ENCODE results near the gene ZSCAN29. TPM values are rescaled to one million over a fixed set of nuclear protein-coding genes. Genes with fewer than 3 reads are reported as not detected.

ZSCAN29 gene
- total and polyA plus RNA-seq, 3 donors from 2014 or later: 25.3 to 62.5 (median 42.8) TPM

DNA sequence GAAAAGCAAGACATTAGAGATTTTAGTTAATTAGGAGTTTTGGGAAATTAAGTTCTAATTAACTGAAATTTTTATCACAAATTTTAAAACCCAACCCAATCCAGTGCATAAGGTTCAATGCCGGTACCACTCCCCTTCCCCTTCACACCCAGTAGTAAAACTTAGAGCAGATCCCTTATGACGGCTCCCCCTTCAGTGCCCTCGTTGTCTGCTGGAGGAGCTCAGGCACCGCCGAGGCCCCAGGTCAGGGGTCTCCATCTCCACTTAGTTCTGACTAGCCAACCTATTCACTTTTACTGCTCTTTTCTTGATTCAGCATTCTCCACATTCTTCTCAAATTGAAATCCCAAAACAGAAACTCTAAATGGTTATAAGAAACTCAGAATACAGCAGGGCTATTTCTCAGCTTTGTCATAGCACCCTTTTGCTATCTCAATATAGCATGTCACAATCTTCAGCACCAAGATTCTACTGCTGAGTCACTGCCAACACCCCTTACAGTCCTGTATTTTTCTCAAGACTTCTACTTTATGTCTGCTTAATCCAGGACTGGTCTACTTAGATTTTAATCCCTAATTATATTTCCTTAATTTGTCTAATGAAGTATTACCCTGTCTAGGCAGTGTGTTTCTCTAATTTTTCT lies 39.9 kb upstream of the ZSCAN29 start:
- Histone ChIP-seq H3K27ac (no peak overlapping the region), H3K36me3 (ENCODE audit: low read depth, missing control alignments) (no peaks in the 10 kb centered on the region), H3K9me3 (no peaks in the 10 kb centered on the region), H3K4me3 (no peak overlapping the region), H3K4me1 (no peaks in the 10 kb centered on the region), H3K27me3 (no peaks in the 10 kb centered on the region)
- intact Hi-C loops (cut with DNase I; ENCODE audit: low total_unique reads): no loop called here
- no peak for TF ChIP-seq POLR2A (IDR thresholded peaks at IDR 0.05)
- TF ChIP-seq, protein P1, sequence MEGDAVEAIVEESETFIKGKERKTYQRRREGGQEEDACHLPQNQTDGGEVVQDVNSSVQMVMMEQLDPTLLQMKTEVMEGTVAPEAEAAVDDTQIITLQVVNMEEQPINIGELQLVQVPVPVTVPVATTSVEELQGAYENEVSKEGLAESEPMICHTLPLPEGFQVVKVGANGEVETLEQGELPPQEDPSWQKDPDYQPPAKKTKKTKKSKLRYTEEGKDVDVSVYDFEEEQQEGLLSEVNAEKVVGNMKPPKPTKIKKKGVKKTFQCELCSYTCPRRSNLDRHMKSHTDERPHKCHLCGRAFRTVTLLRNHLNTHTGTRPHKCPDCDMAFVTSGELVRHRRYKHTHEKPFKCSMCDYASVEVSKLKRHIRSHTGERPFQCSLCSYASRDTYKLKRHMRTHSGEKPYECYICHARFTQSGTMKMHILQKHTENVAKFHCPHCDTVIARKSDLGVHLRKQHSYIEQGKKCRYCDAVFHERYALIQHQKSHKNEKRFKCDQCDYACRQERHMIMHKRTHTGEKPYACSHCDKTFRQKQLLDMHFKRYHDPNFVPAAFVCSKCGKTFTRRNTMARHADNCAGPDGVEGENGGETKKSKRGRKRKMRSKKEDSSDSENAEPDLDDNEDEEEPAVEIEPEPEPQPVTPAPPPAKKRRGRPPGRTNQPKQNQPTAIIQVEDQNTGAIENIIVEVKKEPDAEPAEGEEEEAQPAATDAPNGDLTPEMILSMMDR (IDR thresholded peaks at IDR 0.05): no peak
- DNase-seq: no peak
- 84 to 85% methylated on average over 5 of the region's 5 CpGs for WGBS, 2 donors

GRCh38 chr15:43408789-43409188 lies 37.9 kb upstream of the ZSCAN29 start:
- H3K36me3 ChIP-seq (ENCODE audit: low read depth, missing control alignments): no peaks in the 10 kb centered on the region
- intact Hi-C loops (cut with DNase I; ENCODE audit: low total_unique reads): no loop called here

GRCh38 chr15:43406808-43407207 lies 36.0 kb upstream of the ZSCAN29 start:
- no peaks in the 10 kb centered on the region for H3K27me3 ChIP-seq
- DNase-seq: no peak
- no peaks in the 10 kb centered on the region for H3K36me3 ChIP-seq (ENCODE audit: low read depth, missing control alignments)
- WGBS, 2 donors: 90 to 93% methylated on average over 2 of the region's 2 CpGs
- intact Hi-C loops (cut with DNase I; ENCODE audit: low total_unique reads): no loop called here
- no peak overlapping the region for H3K4me3 ChIP-seq
- no peak overlapping the region for H3K27ac ChIP-seq
- no peaks in the 10 kb centered on the region for H3K4me1 ChIP-seq
- TF ChIP-seq, protein P1 (IDR thresholded peaks at IDR 0.05): no peak
- no peak for TF ChIP-seq POLR2A (IDR thresholded peaks at IDR 0.05)
- H3K9me3 ChIP-seq: no peaks in the 10 kb centered on the region

More at GRCh38 chr15:43408789-43409188, 37.9 kb upstream of the ZSCAN29 start:
- Histone ChIP-seq H3K27ac (no peak overlapping the region), H3K4me1 (no peaks in the 10 kb centered on the region), H3K4me3 (no peak overlapping the region), H3K27me3 (no peaks in the 10 kb centered on the region), H3K9me3 (no peaks in the 10 kb centered on the region)
- 55 to 65% methylated on average over 4 of the region's 4 CpGs for WGBS, 2 donors
- no peak for DNase-seq
- no peak for TF ChIP-seq POLR2A (IDR thresholded peaks at IDR 0.05)
- TF ChIP-seq, protein P1 (IDR thresholded peaks at IDR 0.05): no peak

- DNase-seq: no peak
- Histone ChIP-seq H3K27ac (no peak overlapping the region), H3K4me3 (no peak overlapping the region), H3K36me3 (ENCODE audit: low read depth, missing control alignments) (no peaks in the 10 kb centered on the region), H3K27me3 (no peaks in the 10 kb centered on the region), H3K9me3 (no peaks in the 10 kb centered on the region), H3K4me1 (no peaks in the 10 kb centered on the region)
- intact Hi-C loops (cut with DNase I; ENCODE audit: low total_unique reads): no loop called here
- 73 to 83% methylated on average over 2 of the region's 2 CpGs for WGBS, 2 donors
- TF ChIP-seq, protein P1 (IDR thresholded peaks at IDR 0.05): no peak
- no peak for TF ChIP-seq POLR2A (IDR thresholded peaks at IDR 0.05)
Observed at GRCh38 chr15:43406189-43406588, 35.3 kb upstream of the ZSCAN29 start.

GRCh38 chr15:43404130-43404529 lies 33.3 kb upstream of the ZSCAN29 start:
- Histone ChIP-seq H3K27ac (no peak overlapping the region), H3K9me3 (no peaks in the 10 kb centered on the region), H3K36me3 (ENCODE audit: low read depth, missing control alignments) (no peaks in the 10 kb centered on the region), H3K4me3 (no peak overlapping the region), H3K27me3 (no peaks in the 10 kb centered on the region), H3K4me1 (no peaks in the 10 kb centered on the region)
- intact Hi-C loops (cut with DNase I; ENCODE audit: low total_unique reads): no loop called here
- DNase-seq: no peak
- WGBS, 2 donors: 85 to 90% methylated on average over 5 of the region's 5 CpGs
- no peak for TF ChIP-seq POLR2A (IDR thresholded peaks at IDR 0.05)
- TF ChIP-seq, protein P1 (IDR thresholded peaks at IDR 0.05): no peak
